ENCODE results near the gene DTD1. TPM values are rescaled to one million over a fixed set of nuclear protein-coding genes. Genes with fewer than 3 reads are reported as not detected.

DTD1 gene
- total RNA-seq, result 10 to 100 TPM in 2 of 4 donors, 1 to 10 TPM in 2; 6.0 to 18.8 (median 10.2) TPM

GRCh38 chr20:18587665-18588573 lies at the start of gene DTD1:
Gene DTD1 (plus strand): TSS chr20:18588054. CDS start chr20:18588073, 19 bp downstream.
- TF ChIP-seq POLR2A (IDR thresholded peaks at IDR 0.05) (no peak), CTCF (IDR thresholded peaks at IDR 0.05) (peak; percentile 53 to 73 (median 68))
- Histone ChIP-seq H3K9me3 (no peaks in the 10 kb centered on the region), H3K4me1 (peaks cover 0 to 9% (median 3%) of the 10 kb centered on the region in 4 donors), H3K27ac (peak within 1 kb of the TSS; percentile 73 to 90 (median 82)), H3K27me3 (no peaks in the 10 kb centered on the region), H3K36me3 (no peaks in the 10 kb centered on the region), H3K4me3 (peak within 1 kb of the TSS; percentile 77 to 100 (median 88))
- DNase-seq, result peak; percentile 93 to 96 (median 96)

GRCh38 chr20:18541741-18542140 lies 46.1 kb upstream of the DTD1 start:
- H3K36me3 ChIP-seq, result peaks cover 0 to 49% (median 0%) of the 10 kb centered on the region in 3 donors
- no peak for TF ChIP-seq CTCF (IDR thresholded peaks at IDR 0.05)
- TF ChIP-seq POLR2A (IDR thresholded peaks at IDR 0.05), result no peak
- DNase-seq, result no peak
- H3K27ac ChIP-seq, result no peak overlapping the region
- H3K9me3 ChIP-seq, result no peaks in the 10 kb centered on the region
- no peaks in the 10 kb centered on the region for H3K27me3 ChIP-seq
- H3K4me1 ChIP-seq, result no peaks in the 10 kb centered on the region
- H3K4me3 ChIP-seq, result no peak overlapping the region

- H3K27ac ChIP-seq, result no peak overlapping the region
- DNase-seq, result no peak
- no peak overlapping the region for H3K4me3 ChIP-seq
- H3K36me3 ChIP-seq, result peaks cover 0 to 60% (median 0%) of the 10 kb centered on the region in 3 donors
- no peaks in the 10 kb centered on the region for H3K4me1 ChIP-seq
- H3K9me3 ChIP-seq, result no peaks in the 10 kb centered on the region
- TF ChIP-seq CTCF (IDR thresholded peaks at IDR 0.05) (no peak), POLR2A (IDR thresholded peaks at IDR 0.05) (no peak)
- no peaks in the 10 kb centered on the region for H3K27me3 ChIP-seq
These were observed 44.6 kb upstream of the DTD1 start for GRCh38 chr20:18543216-18543615.

GRCh38 chr20:18543932-18544331 lies 43.9 kb upstream of the DTD1 start:
- Histone ChIP-seq H3K4me1 (no peaks in the 10 kb centered on the region), H3K27ac (no peak overlapping the region), H3K4me3 (no peak overlapping the region), H3K27me3 (no peaks in the 10 kb centered on the region), H3K9me3 (no peaks in the 10 kb centered on the region), H3K36me3 (peaks cover 0 to 67% (median 6%) of the 10 kb centered on the region in 3 donors)
- no peak for TF ChIP-seq POLR2A (IDR thresholded peaks at IDR 0.05)
- TF ChIP-seq CTCF (IDR thresholded peaks at IDR 0.05), result no peak
- DNase-seq, result peak in 2 of 3 donors; percentile 55 to 61

- Histone ChIP-seq H3K36me3 (peaks cover 0 to 71% (median 6%) of the 10 kb centered on the region in 3 donors), H3K4me3 (no peak overlapping the region), H3K27me3 (no peaks in the 10 kb centered on the region), H3K27ac (no peak overlapping the region), H3K4me1 (no peaks in the 10 kb centered on the region), H3K9me3 (no peaks in the 10 kb centered on the region)
- DNase-seq, result no peak
- no peak for TF ChIP-seq CTCF (IDR thresholded peaks at IDR 0.05)
- no peak for TF ChIP-seq POLR2A (IDR thresholded peaks at IDR 0.05)
These were observed 42.3 kb upstream of the DTD1 start for GRCh38 chr20:18545566-18545965.
